HepG2 (cell line): ENCODE data around the gene PLEKHA6. TPM values are rescaled to one million over a fixed set of nuclear protein-coding genes. Genes with fewer than 3 reads are reported as not detected.

ENCODE experiments used
- ATAC-seq: fragments of 200-7000 bp; cut with Tn5 transposase; 3 replicates; pipeline ENCODE4 v1.9.1; 2020; ENCODE audit warnings: mild to moderate bottlenecking, moderate library complexity
- BruUV-seq: library from RNA; stranded (reverse); fragments of 400-500 nt; replicated peaks from 2 replicates; lab custom pipeline; 2021; lab: Mats Ljungman, UMichigan
- CTCF ChIA-PET: fragments of 300-600 bp; formaldehyde crosslinking; extraction: SDS; loops from one replicate; lab custom pipeline; 2021; ENCODE audit warnings: low total read pairs, inconsistent platforms, low intra/inter-chr PET ratio; lab: Yijun Ruan, JAX
- POLR2A ChIA-PET: fragments of 350-600 bp; sonication (Branson Sonifier 250); formaldehyde crosslinking; loops from one replicate; lab custom pipeline; 2020; ENCODE audit warnings: antibody characterized with exemption, inconsistent platforms; lab: Yijun Ruan, JAX
- DNase-seq: peaks from one replicate; pipeline ENCODE4 v3.0.0-alpha.2; 2015; ENCODE audit warnings: low spot score
- FAIRE-seq: peaks from 3 replicates; lab custom pipeline; 2011; peaks lifted over from hg19 to GRCh38; lab: Jason Lieb, UNC
- H2AFZ ChIP-seq: one replicate; pipeline ENCODE4 v1.6.1; 2011; ENCODE audit warnings: low read length, inconsistent platforms
- H3K27ac ChIP-seq: fragments of 300-600 bp; 3 replicates; pipeline ENCODE4 v1.8.0; 2011; ENCODE audit warnings: mixed run types, mild to moderate bottlenecking, mixed read lengths, low read length, inconsistent platforms; ENCODE audit not compliant: insufficient read depth; ENCODE audit errors: extremely low read length
- H3K27me3 ChIP-seq, 2 experiments: fragments of 200-600 bp in 1 of 2; 2 replicates in 1 of 2; 3 replicates in 1 of 2; pipeline versions ENCODE4 v1.6.0 to v1.8.0; 2011; ENCODE audit warnings: low read length in 2 of 2, mild to moderate bottlenecking in 2 of 2, moderate library complexity in 2 of 2, inconsistent platforms in 1 of 2; ENCODE audit not compliant: insufficient read depth in 2 of 2, control insufficient read depth in 1 of 2
- H3K36me3 ChIP-seq, 2 experiments: fragments of 200-600 bp in 1 of 2; replicated peaks in 1 of 2; 2 replicates in 1 of 2; 3 replicates in 1 of 2; pipeline versions ENCODE4 v1.5.1 to v1.8.0; 2011; ENCODE audit warnings: low read length in 2 of 2, inconsistent platforms in 1 of 2; ENCODE audit not compliant: insufficient read depth in 2 of 2, control insufficient read depth in 1 of 2
- H3K4me1 ChIP-seq: 2 replicates; pipeline ENCODE4 v1.5.1; 2012; ENCODE audit warnings: low read length, inconsistent platforms; ENCODE audit not compliant: insufficient read depth
- H3K4me2 ChIP-seq: 2 replicates; pipeline ENCODE4 v1.6.0; 2011; ENCODE audit warnings: low read depth, low read length, inconsistent platforms
- H3K4me3 ChIP-seq, 3 experiments: fragments of 200-600 bp in 1 of 3; sonication (generic), shearing (Covaris generic) in 1 of 3; replicated peaks in 1 of 3; 2 replicates each; pipeline ENCODE4 v1.5.1; 2011 to 2016; ENCODE audit warnings: low read length in 3 of 3, inconsistent platforms in 2 of 3, low read depth in 2 of 3, mild to moderate bottlenecking in 2 of 3, control low read depth in 1 of 3, mixed read lengths in 1 of 3; ENCODE audit not compliant: insufficient read depth in 1 of 3
- H3K79me2 ChIP-seq: one replicate; pipeline ENCODE4 v1.6.1; 2011; ENCODE audit warnings: low read length, inconsistent platforms; ENCODE audit not compliant: insufficient read depth
- H3K9ac ChIP-seq: 2 replicates; pipeline ENCODE4 v1.6.0; 2011; ENCODE audit warnings: mild to moderate bottlenecking, low read depth, low read length, inconsistent platforms; ENCODE audit not compliant: insufficient read depth
- H3K9me3 ChIP-seq: 2 replicates; pipeline ENCODE4 v1.5.1; 2012; ENCODE audit warnings: mild to moderate bottlenecking, low read length
- H4K20me1 ChIP-seq: 2 replicates; pipeline ENCODE4 v1.6.0; 2011; ENCODE audit warnings: inconsistent platforms, mild to moderate bottlenecking, low read length, moderate library complexity; ENCODE audit not compliant: insufficient read depth
- MYPOP ChIP-seq: sonication (generic); formaldehyde crosslinking; IDR thresholded peaks from 2 replicates; pipeline ENCODE4 v1.8.1; 2023; ENCODE audit warnings: mild to moderate bottlenecking, moderate library complexity, missing genetic modification reagents
- POLR2AphosphoS2 ChIP-seq: IDR thresholded peaks from 2 replicates; pipeline ENCODE4 v1.6.1; 2011; ENCODE audit warnings: low read depth, low read length, improper control_type of control experiment
- ZNF33B ChIP-seq: sonication (generic); formaldehyde crosslinking; IDR thresholded peaks from 2 replicates; pipeline ENCODE4 v1.5.1; 2020; ENCODE audit warnings: mild to moderate bottlenecking, missing genetic modification reagents
- ZNF746 ChIP-seq: sonication (generic); formaldehyde crosslinking; IDR thresholded peaks from 2 replicates; pipeline ENCODE4 v1.8.0; 2022; ENCODE audit warnings: mild to moderate bottlenecking, missing genetic modification reagents
- WGBS: methylation state at CpG from one replicate; pipeline ENCODE4 v1.1.6; 2017; ENCODE audit warnings: low lambda C conversion rate; 5-methylcytosine and 5-hydroxymethylcytosine counted together
- in situ Hi-C: cut with HindIII; loops from 2 replicates; pipeline ENCODE4 v1.10.0; 2017; ENCODE audit warnings: low pct_unique_long_range_greater_than_20kb; ENCODE audit not compliant: extremely low pct_ligation_motif_present
- intact Hi-C: fragments of 100-400 bp; cut with micrococcal nuclease; formaldehyde crosslinking; loops from one replicate; pipeline ENCODE4 v1.10.0; 2022; ENCODE audit not compliant: unreplicated experiment
- polyA plus RNA-seq, 8 experiments: library from polyadenylated mRNA; depleted of rRNA in 3 of 8; stranded (reverse) in 7 of 8; unstranded in 1 of 8; fragments of >200 nt; fragmentation: Illumina TruSeq in 4 of 8; extraction: Trizol in 4 of 8; gene quantifications; 2 replicates each; pipeline versions ENCODE4 v1.2.1 to v1.2.3, GENCODE V29; 2011 to 2016; ENCODE audit warnings: low read depth in 4 of 8, missing spikeins in 1 of 8, mixed read lengths in 1 of 8; ENCODE audit not compliant: insufficient read depth in 1 of 8
- total RNA-seq, 5 experiments: library from RNA; depleted of rRNA; stranded (reverse); fragments of >200 nt; fragmentation: Illumina TruSeq; extraction: Trizol; gene quantifications; 2 replicates each; pipeline ENCODE4 v1.2.3, GENCODE V29; 2016; ENCODE audit warnings: low read depth in 1 of 5
- TF ChIP-seq, protein P1 (sequence below): sonication (generic); formaldehyde crosslinking; IDR thresholded peaks from 2 replicates; pipeline ENCODE4 v1.4.0; 2020; ENCODE audit warnings: missing genetic modification reagents, borderline replicate concordance

Gene PLEKHA6
- total and polyA plus RNA-seq, 2 of the 13 experiments (the other 11 are each of a cell fraction or from before 2014, with no cell fraction given) = 5.3 to 11.4 TPM

DNA sequence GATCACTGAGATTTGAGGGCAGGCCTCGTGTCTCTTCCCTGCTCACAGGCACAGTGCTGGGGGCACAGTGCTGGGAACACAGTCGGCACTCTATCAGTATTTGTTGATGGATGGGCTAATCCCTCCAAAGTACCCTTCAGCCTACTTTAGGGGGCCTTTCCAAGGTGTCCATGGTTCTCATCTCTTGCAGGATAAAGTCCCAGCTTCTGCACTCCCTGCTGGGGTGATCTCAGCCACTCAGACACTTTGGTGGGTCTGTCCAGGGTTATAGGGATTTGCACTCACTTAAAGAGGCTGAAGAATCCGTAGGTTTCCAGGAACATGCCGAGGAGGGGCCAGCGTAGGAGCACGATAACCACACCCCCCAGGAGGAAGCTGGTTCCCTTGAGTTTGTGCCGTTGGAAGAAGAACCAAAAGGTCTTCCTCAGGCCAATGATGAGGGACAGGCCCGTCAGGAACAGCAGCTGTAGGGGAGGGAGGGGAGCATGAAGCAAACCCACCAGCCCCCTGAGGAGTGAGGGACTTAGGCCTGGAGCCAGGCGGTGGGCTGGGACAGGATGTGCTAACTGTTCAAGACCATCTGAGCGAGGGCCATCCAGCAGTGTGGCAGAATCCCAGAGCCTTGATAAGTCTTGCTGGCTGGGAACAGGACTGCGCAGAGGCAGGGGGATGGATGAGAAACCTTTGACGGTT lies 158.2 kb downstream of the PLEKHA6 start:
- WGBS = 97% methylated on average over 11 of the region's 12 CpGs
- H3K27me3 ChIP-seq = no peaks in the 10 kb centered on the region
- BruUV-seq = no TSS peak
- POLR2A ChIA-PET = no interaction called here
- intact Hi-C loops = no loop called here
- TF ChIP-seq ZNF33B (CRISPR knock-in tag) (no peak), MYPOP (CRISPR knock-in tag) (no peak), ZNF746 (CRISPR knock-in tag) (no peak), POLR2AphosphoS2 (no peak)
- TF ChIP-seq, protein P1, sequence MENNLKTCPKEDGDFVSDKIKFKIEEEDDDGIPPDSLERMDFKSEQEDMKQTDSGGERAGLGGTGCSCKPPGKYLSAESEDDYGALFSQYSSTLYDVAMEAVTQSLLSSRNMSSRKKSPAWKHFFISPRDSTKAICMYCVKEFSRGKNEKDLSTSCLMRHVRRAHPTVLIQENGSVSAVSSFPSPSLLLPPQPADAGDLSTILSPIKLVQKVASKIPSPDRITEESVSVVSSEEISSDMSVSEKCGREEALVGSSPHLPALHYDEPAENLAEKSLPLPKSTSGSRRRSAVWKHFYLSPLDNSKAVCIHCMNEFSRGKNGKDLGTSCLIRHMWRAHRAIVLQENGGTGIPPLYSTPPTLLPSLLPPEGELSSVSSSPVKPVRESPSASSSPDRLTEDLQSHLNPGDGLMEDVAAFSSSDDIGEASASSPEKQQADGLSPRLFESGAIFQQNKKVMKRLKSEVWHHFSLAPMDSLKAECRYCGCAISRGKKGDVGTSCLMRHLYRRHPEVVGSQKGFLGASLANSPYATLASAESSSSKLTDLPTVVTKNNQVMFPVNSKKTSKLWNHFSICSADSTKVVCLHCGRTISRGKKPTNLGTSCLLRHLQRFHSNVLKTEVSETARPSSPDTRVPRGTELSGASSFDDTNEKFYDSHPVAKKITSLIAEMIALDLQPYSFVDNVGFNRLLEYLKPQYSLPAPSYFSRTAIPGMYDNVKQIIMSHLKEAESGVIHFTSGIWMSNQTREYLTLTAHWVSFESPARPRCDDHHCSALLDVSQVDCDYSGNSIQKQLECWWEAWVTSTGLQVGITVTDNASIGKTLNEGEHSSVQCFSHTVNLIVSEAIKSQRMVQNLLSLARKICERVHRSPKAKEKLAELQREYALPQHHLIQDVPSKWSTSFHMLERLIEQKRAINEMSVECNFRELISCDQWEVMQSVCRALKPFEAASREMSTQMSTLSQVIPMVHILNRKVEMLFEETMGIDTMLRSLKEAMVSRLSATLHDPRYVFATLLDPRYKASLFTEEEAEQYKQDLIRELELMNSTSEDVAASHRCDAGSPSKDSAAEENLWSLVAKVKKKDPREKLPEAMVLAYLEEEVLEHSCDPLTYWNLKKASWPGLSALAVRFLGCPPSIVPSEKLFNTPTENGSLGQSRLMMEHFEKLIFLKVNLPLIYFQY (CRISPR knock-in tag) = no peak
- peaks cover under 1% of the 10 kb centered on the region for H3K79me2 ChIP-seq
- in situ Hi-C loops = loop anchor here (10.0 kb wide), 1 partner anchor 337 kb away; the partner anchor contains the start of gene SNRPE
- H3K9ac ChIP-seq = no peak overlapping the region
- H2AFZ ChIP-seq = no peak overlapping the region
- no peak overlapping the region for H3K4me2 ChIP-seq
- no peak overlapping the region for H3K27ac ChIP-seq
- H4K20me1 ChIP-seq = no peaks in the 10 kb centered on the region
- H3K4me1 ChIP-seq = no peaks in the 10 kb centered on the region
- ATAC-seq (no peak), FAIRE-seq (no peak), DNase-seq (no peak)
- no peak overlapping the region for H3K4me3 ChIP-seq
- CTCF ChIA-PET = no interaction called here
- no peaks in the 10 kb centered on the region for H3K9me3 ChIP-seq
- H3K36me3 ChIP-seq = no peaks in the 10 kb centered on the region; a peak in 2 of 5 replicates
